HG03354 (cell line): Measurements from ENCODE around the gene UBR4.
"Not testable (repeated sequence)": the region's sequence is repeated elsewhere in the genome, so short reads cannot be mapped to it uniquely, and the experiment has no call there.

Experiments used
- ATAC-seq: cut with Tn5 transposase; IDR thresholded peaks from one replicate; pipeline ENCODE4 v1.9.1; 2021; ENCODE audit warnings: mild to moderate bottlenecking; ENCODE audit not compliant: unreplicated experiment, poor library complexity, severe bottlenecking

UBR4 gene

GRCh38 chr1:19196331-19196730, 13.7 kb downstream of the UBR4 start:
- no peak for ATAC-seq

DNA sequence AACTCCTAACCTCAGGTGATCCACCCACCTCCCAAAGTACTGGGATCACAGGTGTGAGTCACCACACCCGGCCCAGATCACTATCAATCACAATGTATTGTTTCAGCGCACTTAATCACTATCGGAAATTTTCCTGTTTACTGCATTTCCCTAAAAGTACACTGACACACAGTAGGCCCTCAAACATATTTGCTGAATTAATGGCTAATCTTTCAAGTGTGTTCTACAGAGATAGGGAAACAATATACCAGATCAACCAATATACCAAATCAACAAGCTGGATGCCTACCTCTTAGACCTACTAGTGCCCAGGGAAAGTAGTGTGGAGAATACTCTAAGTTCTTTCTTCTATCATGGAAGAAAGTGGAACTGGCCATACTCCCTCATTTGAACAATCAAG, 17.1 kb downstream of the UBR4 start:
- ATAC-seq, result no peak

GRCh38 chr1:19191811-19192210, 18.3 kb downstream of the UBR4 start:
- ATAC-seq, result no peak

DNA sequence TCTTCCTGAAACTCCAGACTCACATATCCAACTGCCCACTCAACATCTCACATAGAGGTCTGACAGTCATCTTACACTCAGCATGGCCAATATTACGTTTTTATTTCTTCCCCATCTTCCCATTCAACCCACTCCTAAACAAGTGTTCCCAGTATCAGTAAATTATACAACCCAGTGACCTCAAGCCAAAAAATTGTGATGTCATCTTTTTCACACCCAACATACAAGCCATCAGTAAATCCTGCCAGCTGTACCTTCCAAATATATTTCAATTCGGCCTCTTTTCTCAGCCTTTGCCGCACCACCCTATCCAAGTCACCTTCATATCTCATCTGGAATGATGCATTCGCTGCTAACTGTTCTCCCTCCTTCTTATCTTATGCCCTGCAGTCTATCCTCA, 19.6 kb downstream of the UBR4 start:
- ATAC-seq, result no peak

GRCh38 chr1:19189270-19189669, 20.8 kb downstream of the UBR4 start:
- no peak for ATAC-seq

DNA sequence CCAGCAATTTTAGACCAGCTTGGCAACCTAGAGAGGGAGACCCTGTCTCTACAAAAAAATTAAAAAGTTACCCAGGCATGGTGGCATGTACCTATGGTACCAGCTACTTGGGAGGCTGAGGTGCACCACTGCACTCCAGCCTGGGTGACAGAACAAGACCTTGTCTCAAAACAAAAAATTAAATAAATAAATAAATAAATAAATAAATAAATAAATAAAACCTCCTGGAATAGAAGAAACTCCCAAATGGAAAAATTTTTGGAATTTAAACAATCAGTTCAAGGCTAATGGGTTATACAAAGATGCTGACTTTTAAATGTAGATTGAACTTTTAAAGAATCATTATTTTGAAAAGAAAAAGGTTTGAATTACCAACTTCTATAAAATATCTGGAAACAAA, 22.2 kb downstream of the UBR4 start:
- no peak for ATAC-seq

DNA sequence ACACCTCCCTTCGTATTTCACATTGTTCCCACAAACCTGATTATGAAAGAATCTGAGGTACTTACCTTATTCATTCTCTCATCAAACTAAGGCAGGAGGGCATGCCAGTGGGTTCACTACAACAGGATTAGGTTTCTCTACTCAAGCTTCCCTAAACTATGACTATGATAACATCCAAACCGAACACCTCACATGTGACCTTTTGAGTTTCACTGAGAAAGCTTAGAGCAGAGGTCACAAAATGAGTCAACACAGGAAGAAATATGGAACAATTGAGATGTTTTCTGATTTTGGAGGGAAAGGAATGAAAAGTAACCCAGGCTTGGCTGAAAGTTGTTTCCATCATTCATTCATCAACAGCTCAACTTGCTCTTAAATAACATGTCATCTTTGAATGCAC, 24.1 kb downstream of the UBR4 start:
- no peak for ATAC-seq

GRCh38 chr1:19182223-19182622, 27.8 kb downstream of the UBR4 start:
- no peak for ATAC-seq

- not testable (repeated sequence) for ATAC-seq
Observed at GRCh38 chr1:19180265-19180657, 29.8 kb downstream of the UBR4 start.

GRCh38 chr1:19179597-19180264, 30.3 kb downstream of the UBR4 start:
- no peak for ATAC-seq

DNA sequence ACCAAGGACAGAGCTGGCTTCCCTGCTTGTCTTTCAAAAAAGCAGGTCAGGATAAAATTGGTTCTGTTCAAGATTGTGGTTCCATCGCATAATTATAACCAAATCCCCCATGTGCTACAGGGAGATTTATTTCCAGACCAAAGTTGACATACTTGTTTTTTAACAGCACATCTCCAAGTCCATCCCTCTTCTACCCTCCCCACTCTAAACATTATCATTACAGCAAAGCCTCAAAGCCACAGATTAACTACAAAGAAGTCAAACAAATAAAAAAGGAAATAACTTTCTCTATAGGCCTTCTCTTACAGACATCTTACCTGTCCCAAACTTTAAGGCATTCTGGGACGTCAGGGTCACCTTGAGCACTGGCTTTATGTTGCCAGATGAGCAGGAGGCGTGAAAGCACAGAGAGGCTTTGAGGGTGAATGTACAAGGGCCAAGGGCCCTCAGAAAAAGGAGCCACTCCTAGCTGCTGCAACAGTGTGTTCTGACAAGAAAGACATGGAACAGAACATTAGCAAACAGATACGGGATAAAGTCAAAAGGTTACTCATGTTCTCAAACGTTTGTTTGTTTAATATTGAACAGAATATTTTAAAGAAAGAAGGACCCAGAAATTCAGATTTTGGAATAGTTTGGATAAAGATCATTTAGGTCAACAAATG, 31.2 kb downstream of the UBR4 start:
- ATAC-seq, result no peak

DNA sequence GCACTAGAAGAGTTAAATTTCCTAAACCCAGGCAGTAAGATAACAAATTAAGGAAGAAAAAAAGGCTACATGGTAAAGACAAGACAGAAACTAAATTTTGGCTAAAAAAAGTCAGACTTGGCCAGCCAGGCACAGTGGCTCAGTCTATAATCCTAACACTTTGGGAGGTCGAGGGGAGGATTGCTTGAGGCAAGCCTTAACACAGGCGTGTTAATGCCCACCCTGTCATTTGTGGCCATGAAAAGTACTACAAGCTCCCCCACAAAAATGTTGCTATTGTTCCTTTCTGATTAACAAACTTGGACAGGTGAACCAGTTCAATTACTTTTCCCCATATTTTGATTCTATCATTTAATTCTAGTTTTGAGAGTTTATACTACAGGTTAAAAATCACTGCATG, 32.3 kb downstream of the UBR4 start:
- no peak for ATAC-seq

GRCh38 chr1:19169642-19170041, 40.4 kb downstream of the UBR4 start:
- peak; percentile 71 for ATAC-seq

DNA sequence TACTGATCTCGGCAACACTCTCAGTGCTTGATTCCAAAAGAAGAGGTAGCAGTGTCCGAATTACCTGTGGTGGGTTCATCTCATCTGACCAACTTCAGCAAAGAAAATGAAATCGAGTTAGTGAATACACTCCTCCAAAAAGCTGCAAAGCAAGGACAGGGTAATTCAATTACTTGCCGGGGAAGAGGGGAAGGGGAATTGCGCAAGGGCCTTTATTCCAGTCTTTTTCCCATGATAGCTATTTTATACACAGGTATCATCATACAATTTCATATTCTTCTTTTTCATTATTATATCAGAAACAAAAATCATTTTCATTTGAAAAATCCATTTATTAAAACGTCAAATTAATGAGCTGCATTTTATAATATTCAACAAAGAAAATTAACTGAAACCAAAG, 42.9 kb downstream of the UBR4 start:
- ATAC-seq, result no peak

- ATAC-seq, result no peak
Observed at GRCh38 chr1:19166066-19166465, 44.0 kb downstream of the UBR4 start.

- no peak for ATAC-seq
Observed at GRCh38 chr1:19165501-19165900, 44.6 kb downstream of the UBR4 start.

DNA sequence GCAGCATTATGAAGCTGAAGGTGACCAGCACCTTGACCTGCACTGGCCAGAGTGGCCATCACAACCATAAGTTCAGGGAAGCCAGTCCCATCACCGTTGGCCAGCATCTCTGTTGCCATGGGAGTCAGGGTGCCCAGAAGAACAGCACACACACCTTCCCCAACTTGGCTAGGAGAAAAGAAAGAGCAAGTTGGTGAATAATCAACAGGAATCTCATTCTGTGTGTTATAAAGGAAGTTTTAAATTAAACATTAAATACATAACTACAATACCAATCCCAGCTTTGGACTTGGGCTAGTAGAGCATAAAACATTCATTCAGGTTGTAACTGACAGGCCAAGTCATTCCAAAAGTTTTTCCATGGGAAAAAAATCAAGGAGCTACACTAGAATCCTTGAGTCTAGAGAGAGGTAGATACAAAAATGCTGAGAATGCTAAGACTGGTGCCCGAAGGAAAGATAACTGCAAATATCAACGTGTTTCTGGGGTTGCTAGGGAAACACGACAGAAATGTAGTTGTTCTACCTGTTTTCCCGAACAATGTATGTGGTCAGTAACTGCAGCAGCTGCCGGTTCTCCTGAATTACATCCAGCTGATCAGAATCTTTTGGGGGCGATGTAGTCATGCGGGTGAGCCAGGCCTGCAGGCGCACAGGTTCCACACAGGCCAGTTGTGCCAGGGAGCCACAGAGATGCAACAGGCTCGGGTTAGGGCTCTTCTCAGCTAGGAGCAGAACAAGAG, 45.6 kb downstream of the UBR4 start:
- no peak for ATAC-seq

GRCh38 chr1:19163261-19163660, 46.8 kb downstream of the UBR4 start:
- ATAC-seq, result no peak

DNA sequence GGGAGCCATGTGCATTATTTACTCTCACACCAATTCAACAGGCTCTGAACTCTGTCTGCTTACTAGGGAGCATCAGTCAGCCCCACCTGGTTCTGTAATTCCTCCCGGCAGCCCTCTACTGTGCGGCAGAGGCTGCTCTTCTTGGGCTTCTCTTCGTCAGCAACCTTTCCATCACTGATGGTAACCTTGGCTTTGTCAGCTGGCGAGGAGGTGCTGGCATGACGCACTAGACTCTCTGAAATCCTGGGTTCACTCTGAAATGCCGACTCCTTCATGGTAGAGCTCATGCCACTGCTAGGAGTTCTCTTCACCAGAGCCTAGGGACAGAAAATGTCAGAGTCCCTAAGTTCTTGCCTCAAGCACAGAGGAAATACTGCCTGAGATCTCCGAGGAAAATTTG, 49.2 kb downstream of the UBR4 start:
- ATAC-seq, result no peak

DNA sequence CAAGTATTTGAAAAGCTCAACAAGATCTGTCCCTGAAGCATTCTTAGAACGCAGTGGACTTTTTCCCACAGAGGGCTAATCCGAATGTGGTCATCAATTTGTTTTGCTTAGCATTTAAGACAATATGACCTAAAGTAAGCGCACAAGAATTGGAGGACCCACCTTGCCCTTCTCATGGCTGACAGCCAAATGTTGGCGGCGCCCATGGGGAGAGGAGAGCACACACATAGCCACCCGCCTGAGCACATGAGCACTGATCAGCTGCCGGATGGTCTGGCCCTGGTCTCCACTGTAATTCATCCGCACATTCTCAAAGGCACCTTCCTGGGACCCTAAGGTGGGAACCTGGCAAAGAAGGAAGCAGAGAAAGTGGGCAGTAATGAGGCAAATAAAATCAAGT, 52.4 kb downstream of the UBR4 start:
- ATAC-seq, result no peak

DNA sequence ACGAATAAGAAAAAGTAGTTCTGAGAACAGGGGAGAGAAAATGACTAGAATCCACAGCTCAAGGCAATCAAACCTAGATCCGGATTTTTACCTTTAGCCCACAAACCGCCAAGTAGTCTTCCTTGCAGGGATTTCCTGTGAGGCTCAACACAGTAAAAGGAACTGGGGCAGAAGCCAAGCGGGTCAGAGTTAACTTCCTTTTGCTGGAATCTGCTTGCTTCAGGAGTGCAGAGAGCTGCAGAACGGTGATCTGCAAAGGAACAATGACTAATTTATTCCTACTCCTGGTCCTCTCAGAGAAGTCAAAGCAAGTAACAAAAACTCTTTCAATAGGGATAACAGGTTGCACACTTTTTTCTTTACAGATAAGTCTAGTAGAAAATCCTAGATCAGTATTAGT, 53.4 kb downstream of the UBR4 start:
- ATAC-seq, result no peak
